Nephron progenitor cell (in vitro differentiated cells): ENCODE data around the gene ADAT3.
"Not testable (repeated sequence)": the region's sequence is repeated elsewhere in the genome, so short reads cannot be mapped to it uniquely, and the experiment has no call there.

Source experiments
- DNase-seq: peaks from one replicate; pipeline ENCODE4 v3.0.0; 2021
- H3K27ac Mint-ChIP-seq: 2 replicates; pipeline ENCODE4 v1.8.0; 2021; ENCODE audit warnings: mild to moderate bottlenecking, moderate library complexity, mixed read lengths
- H3K27me3 Mint-ChIP-seq: 2 replicates; pipeline ENCODE4 v1.8.0; 2021; ENCODE audit warnings: mild to moderate bottlenecking, low read depth, mixed read lengths; ENCODE audit not compliant: poor library complexity
- H3K36me3 Mint-ChIP-seq: 2 replicates; pipeline ENCODE4 v1.8.0; 2021; ENCODE audit warnings: low read depth, mixed read lengths
- H3K4me1 Mint-ChIP-seq: 2 replicates; pipeline ENCODE4 v1.8.0; 2021; ENCODE audit warnings: mixed read lengths
- H3K4me3 Mint-ChIP-seq: 2 replicates; pipeline ENCODE4 v1.8.0; 2021; ENCODE audit warnings: mild to moderate bottlenecking, moderate library complexity, mixed read lengths
- H3K9me3 Mint-ChIP-seq: 2 replicates; pipeline ENCODE4 v1.8.0; 2021; ENCODE audit warnings: mild to moderate bottlenecking, moderate library complexity, mixed read lengths
- CTCF ChIP-seq: fragments of 200-600 bp; sonication (generic); IDR thresholded peaks from 2 replicates; pipeline ENCODE4 v1.5.0; 2021; ENCODE audit warnings: antibody characterized with exemption

ADAT3 gene

GRCh38 chr19:1875646-1876495 lies 29.3 kb upstream of the ADAT3 start:
- peaks cover 18% of the 10 kb centered on the region for H3K4me1 Mint-ChIP-seq
- H3K27ac Mint-ChIP-seq, result peak overlapping the region; percentile 92
- H3K9me3 Mint-ChIP-seq, result no peaks in the 10 kb centered on the region
- H3K27me3 Mint-ChIP-seq, result no peaks in the 10 kb centered on the region
- DNase-seq, result peak; percentile 86
- peak overlapping the region; percentile 96 for H3K4me3 Mint-ChIP-seq
- TF ChIP-seq CTCF, result no peak
- H3K36me3 Mint-ChIP-seq, result peaks cover 1% of the 10 kb centered on the region

- Mint-ChIP-seq H3K27ac (peak overlapping the region; percentile 42), H3K4me3 (peak overlapping the region; percentile 96), H3K4me1 (peaks cover 18% of the 10 kb centered on the region)
- H3K36me3 Mint-ChIP-seq, DNase-seq, H3K27me3 Mint-ChIP-seq, H3K9me3 Mint-ChIP-seq: not testable (repeated sequence)
These were observed 28.5 kb upstream of the ADAT3 start for GRCh38 chr19:1876496-1877279.

DNA sequence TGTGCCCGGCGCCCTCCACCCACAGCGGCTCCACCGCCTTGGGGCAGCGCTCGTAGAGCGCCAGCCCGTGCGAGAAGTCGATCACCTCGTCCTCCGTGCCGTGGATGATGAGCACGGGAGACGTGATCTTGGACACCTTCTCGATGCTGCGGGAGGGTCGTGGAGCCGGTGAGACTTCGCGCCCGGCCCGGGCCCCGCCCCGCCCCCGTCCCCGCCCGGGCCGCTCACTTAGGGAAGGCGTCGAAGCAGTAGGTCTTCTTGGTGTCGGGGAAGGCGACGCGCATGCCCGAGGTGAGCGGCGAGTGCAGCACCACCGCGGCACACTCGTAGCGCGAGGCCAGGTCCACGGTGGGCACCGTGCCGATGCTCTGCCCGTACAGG lies 27.9 kb upstream of the ADAT3 start:
- not testable (repeated sequence) for H3K36me3 Mint-ChIP-seq, H3K4me3 Mint-ChIP-seq, H3K27me3 Mint-ChIP-seq, H3K9me3 Mint-ChIP-seq, DNase-seq, H3K27ac Mint-ChIP-seq
- peaks cover 20% of the 10 kb centered on the region for H3K4me1 Mint-ChIP-seq

GRCh38 chr19:1878583-1878982 lies 26.6 kb upstream of the ADAT3 start:
- not testable (repeated sequence) for H3K9me3 Mint-ChIP-seq, H3K27me3 Mint-ChIP-seq, DNase-seq, H3K27ac Mint-ChIP-seq, H3K36me3 Mint-ChIP-seq, H3K4me3 Mint-ChIP-seq
- H3K4me1 Mint-ChIP-seq, result peaks cover 33% of the 10 kb centered on the region

DNA sequence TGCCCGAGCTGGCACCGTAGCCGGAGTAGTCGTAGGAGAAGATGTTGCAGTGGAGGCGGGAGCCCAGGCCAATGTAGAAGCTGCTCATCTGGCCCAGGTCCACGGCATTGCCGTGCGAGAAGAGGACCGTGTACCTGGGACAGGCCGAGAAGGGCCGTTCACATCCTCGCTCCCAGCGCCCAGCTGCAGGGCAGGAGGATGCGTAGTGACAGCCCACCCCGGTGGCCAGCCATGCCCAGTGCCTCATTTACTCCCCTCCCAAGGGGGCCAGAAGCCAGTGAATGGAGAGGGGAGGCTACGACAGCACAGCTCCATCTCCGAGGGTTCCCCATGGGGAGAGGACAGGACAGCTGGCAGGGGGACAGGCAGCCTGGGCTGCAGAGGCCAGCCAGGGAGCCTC lies 25.2 kb upstream of the ADAT3 start:
- not testable (repeated sequence) for H3K9me3 Mint-ChIP-seq, H3K4me3 Mint-ChIP-seq, H3K27ac Mint-ChIP-seq, H3K27me3 Mint-ChIP-seq, DNase-seq, H3K36me3 Mint-ChIP-seq
- peaks cover 32% of the 10 kb centered on the region for H3K4me1 Mint-ChIP-seq

DNA sequence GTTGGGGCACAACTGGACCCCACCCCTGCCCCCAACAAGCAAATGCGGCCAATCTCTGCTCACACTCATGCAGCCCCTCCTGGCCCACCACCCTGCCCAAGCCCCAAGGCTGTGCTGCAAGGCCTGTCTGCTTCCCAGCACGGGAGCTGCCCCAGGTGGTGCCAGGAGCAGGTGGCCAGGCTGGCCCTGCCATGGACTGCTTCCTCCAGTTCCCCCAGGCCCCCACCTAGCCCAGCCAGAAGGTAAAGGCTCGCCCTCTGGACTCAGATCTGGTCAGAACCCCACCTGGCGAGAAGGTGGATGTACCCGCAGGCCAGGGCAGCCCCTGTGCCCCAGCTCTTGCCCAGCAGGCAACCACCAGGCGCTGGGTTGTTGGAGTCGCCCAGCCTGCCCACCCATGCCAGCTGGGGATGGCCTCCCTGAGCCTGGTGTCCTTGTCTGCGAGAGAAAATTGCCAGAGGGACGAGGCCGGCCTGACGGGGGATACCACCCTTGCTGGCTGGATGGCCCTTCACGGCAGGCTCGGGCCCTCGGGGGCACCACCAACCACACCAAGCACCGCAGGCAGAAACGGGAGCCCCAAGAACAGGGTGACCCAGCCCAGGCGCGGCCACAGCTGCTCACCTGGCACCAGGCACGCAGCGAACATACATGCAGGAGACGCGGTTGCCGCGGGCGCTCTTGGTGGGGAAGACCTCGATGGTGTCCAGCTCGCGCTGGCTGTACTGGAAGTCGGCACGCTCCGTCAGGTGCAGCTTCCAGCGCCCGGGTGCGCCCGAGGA lies 24.4 kb upstream of the ADAT3 start:
- no peaks in the 10 kb centered on the region for H3K9me3 Mint-ChIP-seq
- DNase-seq, result no peak
- H3K36me3 Mint-ChIP-seq, result no peaks in the 10 kb centered on the region
- no peak for TF ChIP-seq CTCF
- peaks cover 6% of the 10 kb centered on the region for H3K27me3 Mint-ChIP-seq
- no peak overlapping the region for H3K4me3 Mint-ChIP-seq
- H3K4me1 Mint-ChIP-seq, result peaks cover 27% of the 10 kb centered on the region
- no peak overlapping the region for H3K27ac Mint-ChIP-seq

DNA sequence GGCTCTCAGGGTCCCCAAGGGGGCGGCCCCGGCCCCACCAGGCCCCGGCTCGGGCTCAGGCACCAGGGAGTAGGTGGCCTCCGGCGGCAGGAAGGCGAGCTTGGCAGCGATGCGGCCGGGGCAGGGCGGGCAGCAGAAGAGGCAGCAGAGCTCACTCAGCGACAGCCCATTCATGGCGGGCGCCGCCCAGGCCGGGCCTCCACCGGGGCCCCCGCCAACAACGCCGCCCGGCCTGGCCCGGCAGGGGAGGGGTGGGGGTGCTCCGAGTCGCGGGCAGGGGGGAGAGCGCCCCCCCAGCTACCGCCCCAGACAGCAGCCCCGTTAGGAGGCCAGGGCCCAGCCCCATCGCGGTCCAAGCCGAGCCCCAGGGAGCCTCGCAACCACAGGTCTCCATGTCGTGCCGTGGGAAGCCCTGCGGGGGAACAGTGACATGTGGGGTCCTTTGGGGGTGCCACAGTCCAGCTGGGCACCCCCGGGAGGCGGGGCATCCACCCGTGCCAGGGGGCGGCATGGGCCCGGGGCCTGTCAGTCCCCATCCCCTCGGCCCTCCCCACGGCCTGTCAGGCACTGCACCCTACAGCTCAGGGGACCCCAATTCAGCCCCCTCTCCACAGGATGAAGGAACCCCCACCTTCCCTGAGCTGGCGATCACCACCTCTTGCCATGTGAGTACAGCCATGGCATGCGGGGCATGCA lies 23.7 kb upstream of the ADAT3 start:
- H3K9me3 Mint-ChIP-seq, H3K4me3 Mint-ChIP-seq, DNase-seq, H3K27ac Mint-ChIP-seq, H3K36me3 Mint-ChIP-seq, H3K27me3 Mint-ChIP-seq: not testable (repeated sequence)
- peaks cover 27% of the 10 kb centered on the region for H3K4me1 Mint-ChIP-seq
